GM12878 (cell line): ENCODE measurements around the gene PPP3CA.

Experiments
- CBX3 ChIP-seq: fragments of 200-600 bp; sonication (generic); IDR thresholded peaks from 2 replicates; pipeline ENCODE4 v1.6.1; 2016; ENCODE audit warnings: low read depth, borderline replicate concordance
- FOXM1 ChIP-seq: IDR thresholded peaks from 2 replicates; pipeline ENCODE4 v1.6.1; 2012; ENCODE audit warnings: low read depth, mild to moderate bottlenecking, inconsistent platforms, low read length, moderate library complexity
- HCFC1 ChIP-seq: fragments of 150-350 bp; IDR thresholded peaks from 2 replicates; pipeline ENCODE4 v1.6.1; 2014; ENCODE audit warnings: low read length
- NFXL1 ChIP-seq: fragments of 450-650 bp; IDR thresholded peaks from 2 replicates; pipeline ENCODE4 v1.6.1; 2017; ENCODE audit warnings: antibody characterized with exemption, mild to moderate bottlenecking, borderline replicate concordance
- NRF1 ChIP-seq: conservative IDR thresholded peaks from 2 replicates; pipeline ENCODE4 v1.6.1; 2011; ENCODE audit warnings: mild to moderate bottlenecking, low read depth, low read length, improper control_type of control experiment
- TAF1 ChIP-seq: IDR thresholded peaks from 2 replicates; pipeline ENCODE4 v1.6.1; 2011; ENCODE audit warnings: mild to moderate bottlenecking, low read depth, low read length, borderline replicate concordance
- TCF12 ChIP-seq: IDR thresholded peaks from 2 replicates; pipeline ENCODE4 v1.6.1; 2011; ENCODE audit warnings: low read depth, mild to moderate bottlenecking, low read length
- ZSCAN29 ChIP-seq: fragments of 450-650 bp; IDR thresholded peaks from 2 replicates; pipeline ENCODE4 v1.6.1; 2017; ENCODE audit warnings: mild to moderate bottlenecking, moderate library complexity
- TF ChIP-seq, protein P1 (sequence below), 3 experiments: IDR thresholded peaks in 2 of 3; conservative IDR thresholded peaks in 1 of 3; 2 replicates each; pipeline ENCODE4 v1.5.1; 2011; ENCODE audit warnings: low read depth in 3 of 3, low read length in 3 of 3, mild to moderate bottlenecking in 3 of 3, control low read depth in 2 of 3, moderate library complexity in 2 of 3, inconsistent platforms in 1 of 3, mixed read lengths in 1 of 3; ENCODE audit not compliant: control insufficient read depth in 2 of 3, insufficient read depth in 1 of 3; ENCODE audit errors: extremely low read depth in 1 of 3
- TF ChIP-seq, protein P2 (sequence below): IDR thresholded peaks from 2 replicates; pipeline ENCODE4 v1.6.1; 2012; ENCODE audit warnings: mild to moderate bottlenecking, low read depth, low read length

- TF ChIP-seq TAF1 (no peak), FOXM1 (no peak), ZSCAN29 (no peak), TCF12 (no peak), CBX3 (no peak), NFXL1 (no peak), NRF1 (no peak), HCFC1 (no peak)
- TF ChIP-seq, protein P1, sequence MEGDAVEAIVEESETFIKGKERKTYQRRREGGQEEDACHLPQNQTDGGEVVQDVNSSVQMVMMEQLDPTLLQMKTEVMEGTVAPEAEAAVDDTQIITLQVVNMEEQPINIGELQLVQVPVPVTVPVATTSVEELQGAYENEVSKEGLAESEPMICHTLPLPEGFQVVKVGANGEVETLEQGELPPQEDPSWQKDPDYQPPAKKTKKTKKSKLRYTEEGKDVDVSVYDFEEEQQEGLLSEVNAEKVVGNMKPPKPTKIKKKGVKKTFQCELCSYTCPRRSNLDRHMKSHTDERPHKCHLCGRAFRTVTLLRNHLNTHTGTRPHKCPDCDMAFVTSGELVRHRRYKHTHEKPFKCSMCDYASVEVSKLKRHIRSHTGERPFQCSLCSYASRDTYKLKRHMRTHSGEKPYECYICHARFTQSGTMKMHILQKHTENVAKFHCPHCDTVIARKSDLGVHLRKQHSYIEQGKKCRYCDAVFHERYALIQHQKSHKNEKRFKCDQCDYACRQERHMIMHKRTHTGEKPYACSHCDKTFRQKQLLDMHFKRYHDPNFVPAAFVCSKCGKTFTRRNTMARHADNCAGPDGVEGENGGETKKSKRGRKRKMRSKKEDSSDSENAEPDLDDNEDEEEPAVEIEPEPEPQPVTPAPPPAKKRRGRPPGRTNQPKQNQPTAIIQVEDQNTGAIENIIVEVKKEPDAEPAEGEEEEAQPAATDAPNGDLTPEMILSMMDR (IDR thresholded peaks at IDR 0.05 in 2 of 3, conservative IDR thresholded peaks at IDR 0.05 in 1 of 3; ENCODE audit: control insufficient read depth in 2 of 3, extremely low read depth in 1 of 3, insufficient read depth in 1 of 3, low read depth in 3 of 3, low read length in 3 of 3): peak in 1 of 3 experiments; percentile 4; a peak in 1 of 6 replicates
- TF ChIP-seq, protein P2, sequence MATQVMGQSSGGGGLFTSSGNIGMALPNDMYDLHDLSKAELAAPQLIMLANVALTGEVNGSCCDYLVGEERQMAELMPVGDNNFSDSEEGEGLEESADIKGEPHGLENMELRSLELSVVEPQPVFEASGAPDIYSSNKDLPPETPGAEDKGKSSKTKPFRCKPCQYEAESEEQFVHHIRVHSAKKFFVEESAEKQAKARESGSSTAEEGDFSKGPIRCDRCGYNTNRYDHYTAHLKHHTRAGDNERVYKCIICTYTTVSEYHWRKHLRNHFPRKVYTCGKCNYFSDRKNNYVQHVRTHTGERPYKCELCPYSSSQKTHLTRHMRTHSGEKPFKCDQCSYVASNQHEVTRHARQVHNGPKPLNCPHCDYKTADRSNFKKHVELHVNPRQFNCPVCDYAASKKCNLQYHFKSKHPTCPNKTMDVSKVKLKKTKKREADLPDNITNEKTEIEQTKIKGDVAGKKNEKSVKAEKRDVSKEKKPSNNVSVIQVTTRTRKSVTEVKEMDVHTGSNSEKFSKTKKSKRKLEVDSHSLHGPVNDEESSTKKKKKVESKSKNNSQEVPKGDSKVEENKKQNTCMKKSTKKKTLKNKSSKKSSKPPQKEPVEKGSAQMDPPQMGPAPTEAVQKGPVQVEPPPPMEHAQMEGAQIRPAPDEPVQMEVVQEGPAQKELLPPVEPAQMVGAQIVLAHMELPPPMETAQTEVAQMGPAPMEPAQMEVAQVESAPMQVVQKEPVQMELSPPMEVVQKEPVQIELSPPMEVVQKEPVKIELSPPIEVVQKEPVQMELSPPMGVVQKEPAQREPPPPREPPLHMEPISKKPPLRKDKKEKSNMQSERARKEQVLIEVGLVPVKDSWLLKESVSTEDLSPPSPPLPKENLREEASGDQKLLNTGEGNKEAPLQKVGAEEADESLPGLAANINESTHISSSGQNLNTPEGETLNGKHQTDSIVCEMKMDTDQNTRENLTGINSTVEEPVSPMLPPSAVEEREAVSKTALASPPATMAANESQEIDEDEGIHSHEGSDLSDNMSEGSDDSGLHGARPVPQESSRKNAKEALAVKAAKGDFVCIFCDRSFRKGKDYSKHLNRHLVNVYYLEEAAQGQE: no peak
Observed at GRCh38 chr4:101187841-101188240, 159.5 kb downstream of the PPP3CA start.
